Ishikawa (cell line): ENCODE measurements around the gene TADA2B.

ENCODE experiments used
- TEAD4 ChIP-seq: IDR thresholded peaks from 2 replicates; pipeline ENCODE4 v1.6.1; 2012
- USF1 ChIP-seq: IDR thresholded peaks from 2 replicates; pipeline ENCODE4 v1.6.1; 2012
- ZBTB7A ChIP-seq: IDR thresholded peaks from 2 replicates; pipeline ENCODE4 v1.6.1; 2012; ENCODE audit warnings: low read depth

DNA sequence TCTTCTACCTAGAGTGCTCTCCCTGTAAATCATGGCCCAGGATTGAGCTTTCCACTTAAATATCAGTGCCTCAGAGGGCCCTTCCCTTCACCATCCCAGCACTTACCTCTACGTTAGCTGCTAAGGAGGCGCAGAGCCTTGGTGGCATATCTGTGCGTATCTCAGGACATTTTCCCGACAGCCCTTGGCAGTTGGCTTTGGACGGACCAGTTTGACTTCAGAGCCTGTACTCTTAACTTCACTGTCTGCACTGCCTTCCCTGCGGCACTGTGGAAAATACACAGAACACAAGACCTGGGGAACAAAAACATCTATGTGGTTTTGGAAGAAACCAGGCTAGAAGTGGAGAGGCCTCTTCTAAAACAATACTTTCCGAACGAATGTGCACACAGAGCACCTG is 2.4 kb downstream of the TADA2B start:
- TF ChIP-seq USF1 (no peak), TEAD4 (no peak), ZBTB7A (no peak)
